ENCODE results near the gene CERS4. TPM values are rescaled to one million over a fixed set of nuclear protein-coding genes. Genes with fewer than 3 reads are reported as not detected.

The CERS4 gene
- polyA plus RNA-seq, 1 of the 3 experiments (the other 2 are of a cell fraction) = 36.5 TPM

GRCh38 chr19:8302357-8302691, 93.2 kb downstream of the CERS4 start:
- peaks cover 2 to 4% of the 10 kb centered on the region in 2 experiments; a peak in 2 of 4 replicates for H3K4me1 ChIP-seq (ENCODE audit: control insufficient read depth in 1 of 2, insufficient read depth in 2 of 2, low read depth in 1 of 2, low read length in 1 of 2)
- WGBS (ENCODE audit: low lambda C conversion rate) = 78% methylated on average over 6 of the region's 11 CpGs
- H3K27ac ChIP-seq (ENCODE audit: low read depth in 2 of 2, low read length in 1 of 2) = no peak overlapping the region
- TF ChIP-seq FOSL2 (IDR thresholded peaks at IDR 0.05; ENCODE audit: borderline replicate concordance, low read depth) = no peak
- TF ChIP-seq NRF1 (IDR thresholded peaks at IDR 0.05; ENCODE audit: low read depth, low read length) = no peak
- no peak for TF ChIP-seq NFIC (IDR thresholded peaks at IDR 0.05; ENCODE audit: borderline replicate concordance)
- no peak for TF ChIP-seq MEF2A (IDR thresholded peaks at IDR 0.05; ENCODE audit: borderline replicate concordance, low read depth)
- no peak for TF ChIP-seq REST (IDR thresholded peaks at IDR 0.05; ENCODE audit: low read depth, low read length)
- no peak for TF ChIP-seq GABPA (IDR thresholded peaks at IDR 0.05; ENCODE audit: low read depth)
- ChIA-PET CTCF (interaction anchor here (1.3 to 1.6 kb wide), 3 partner anchors 33 to 297 kb away, joined by 3 to 8 read pairs (median 3); partner anchors contain the start of gene ELAVL1), POLR2A (no interaction called here)
- no peaks in the 10 kb centered on the region for H3K9me2 ChIP-seq
- H2AFZ ChIP-seq (ENCODE audit: low read depth) = no peak overlapping the region
- H3K9me3 ChIP-seq = no peaks in the 10 kb centered on the region
- no peak for DNase-seq
- H3K4me2 ChIP-seq = no peak overlapping the region
- no peak overlapping the region for H3K9ac ChIP-seq
- peaks cover 4% of the 10 kb centered on the region for H3F3A ChIP-seq (replicated peaks; ENCODE audit: insufficient read depth)
- peaks cover 0 to 6% of the 10 kb centered on the region in 2 experiments for H3K36me3 ChIP-seq (replicated peaks in 1 of 2; ENCODE audit: control insufficient read depth in 1 of 2, insufficient read depth in 2 of 2, low read length in 1 of 2)
- H3K79me2 ChIP-seq (ENCODE audit: insufficient read depth) = peaks cover 5% of the 10 kb centered on the region; the same call in 1 of the 2 replicates
- no peaks in the 10 kb centered on the region for H4K20me1 ChIP-seq (ENCODE audit: insufficient read depth)
- no peak overlapping the region for H3K4me3 ChIP-seq (ENCODE audit: low read depth in 2 of 2, low read length in 1 of 2)
- H3K27me3 ChIP-seq (ENCODE audit: insufficient read depth) = no peaks in the 10 kb centered on the region

GRCh38 chr19:8302734-8303133, 93.6 kb downstream of the CERS4 start:
- peaks cover 4% of the 10 kb centered on the region for H3F3A ChIP-seq (replicated peaks; ENCODE audit: insufficient read depth)
- ChIA-PET CTCF (interaction anchor here (1.3 to 1.6 kb wide), 3 partner anchors 33 to 297 kb away, joined by 3 to 8 read pairs (median 3); partner anchors contain the start of gene ELAVL1), POLR2A (no interaction called here)
- H3K27me3 ChIP-seq (ENCODE audit: insufficient read depth) = no peaks in the 10 kb centered on the region
- H3K9ac ChIP-seq = no peak overlapping the region
- H3K79me2 ChIP-seq (ENCODE audit: insufficient read depth) = peaks cover 9% of the 10 kb centered on the region; the same call in 1 of the 2 replicates
- 76% methylated on average over 2 of the region's 7 CpGs for WGBS (ENCODE audit: low lambda C conversion rate)
- H3K9me2 ChIP-seq = no peaks in the 10 kb centered on the region
- no peak overlapping the region for H2AFZ ChIP-seq (ENCODE audit: low read depth)
- H3K4me2 ChIP-seq = no peak overlapping the region
- no peak overlapping the region for H3K4me3 ChIP-seq (ENCODE audit: low read depth in 2 of 2, low read length in 1 of 2)
- DNase-seq = no peak
- no peaks in the 10 kb centered on the region for H4K20me1 ChIP-seq (ENCODE audit: insufficient read depth)
- no peaks in the 10 kb centered on the region for H3K9me3 ChIP-seq
- H3K27ac ChIP-seq (ENCODE audit: low read depth in 2 of 2, low read length in 1 of 2) = no peak overlapping the region
- H3K4me1 ChIP-seq (ENCODE audit: control insufficient read depth in 1 of 2, insufficient read depth in 2 of 2, low read depth in 1 of 2, low read length in 1 of 2) = peaks cover 4 to 8% of the 10 kb centered on the region in 2 experiments; a peak in 2 of 4 replicates
- peaks cover 0 to 6% of the 10 kb centered on the region in 2 experiments for H3K36me3 ChIP-seq (replicated peaks in 1 of 2; ENCODE audit: control insufficient read depth in 1 of 2, insufficient read depth in 2 of 2, low read length in 1 of 2)
- TF ChIP-seq ZBTB33 (IDR thresholded peaks at IDR 0.05; ENCODE audit: borderline replicate concordance, low read depth) = no peak
- no peak for TF ChIP-seq JUND (IDR thresholded peaks at IDR 0.05)
- TF ChIP-seq EP300 (IDR thresholded peaks at IDR 0.05; ENCODE audit: borderline replicate concordance in 1 of 2, low read depth in 1 of 2, low read length in 1 of 2) = no peak
- TF ChIP-seq MEF2A (IDR thresholded peaks at IDR 0.05; ENCODE audit: borderline replicate concordance, low read depth) = no peak
- no peak for TF ChIP-seq CTCF (IDR thresholded peaks at IDR 0.05)
- TF ChIP-seq USF1 (IDR thresholded peaks at IDR 0.05; ENCODE audit: borderline replicate concordance, low read depth) = no peak
- no peak for TF ChIP-seq MXI1 (IDR thresholded peaks at IDR 0.05; ENCODE audit: low read depth, low read length)
- no peak for TF ChIP-seq FOXJ3 (CRISPR knock-in tag; IDR thresholded peaks at IDR 0.05)
- no peak for TF ChIP-seq FOXM1 (IDR thresholded peaks at IDR 0.05; ENCODE audit: low read depth)
- no peak for TF ChIP-seq NRF1 (IDR thresholded peaks at IDR 0.05; ENCODE audit: low read depth, low read length)
- no peak for TF ChIP-seq PBX3 (IDR thresholded peaks at IDR 0.05)
- no peak for TF ChIP-seq GABPA (IDR thresholded peaks at IDR 0.05; ENCODE audit: low read depth)
